ENCODE results near the gene CCDC150.

GRCh38 chr2:196591621-196592022, 47.9 kb upstream of the CCDC150 start:
- no peak for TF ChIP-seq CTCF (conservative IDR thresholded peaks at IDR 0.05)
- no peak for TF ChIP-seq ZFX (IDR thresholded peaks at IDR 0.05)

Data from C4-2B (cell line).